ENCODE data around the gene CCDC159. TPM values are rescaled to one million over a fixed set of nuclear protein-coding genes. Genes with fewer than 3 reads are reported as not detected.
"Not testable (repeated sequence)": the region's sequence is repeated elsewhere in the genome, so short reads cannot be mapped to it uniquely, and the experiment has no call there.

CCDC159 gene
- total and polyA plus RNA-seq, 2 donors (not counting 1 experiment from before 2014, with no cell fraction given), result 57.5 to 128 TPM

GRCh38 chr19:11347546-11348039 lies 1.3 kb downstream of the CCDC159 start:
- TF ChIP-seq CTCF (IDR thresholded peaks at IDR 0.05) (no peak), EZH2 (IDR thresholded peaks at IDR 0.05; ENCODE audit: borderline replicate concordance, insufficient read depth, low read depth, low read length, poor library complexity, severe bottlenecking) (no peak)
- peaks cover 28% of the 10 kb centered on the region for H3K4me1 Mint-ChIP-seq
- peaks cover 4% of the 10 kb centered on the region for H3K79me2 ChIP-seq (ENCODE audit: control insufficient read depth, insufficient read depth, low read length)
- no peaks in the 10 kb centered on the region for H3K27me3 ChIP-seq (replicated peaks in 1 of 4; ENCODE audit: control extremely low read depth in 1 of 4, control insufficient read depth in 3 of 4, insufficient read depth in 4 of 4, low read length in 3 of 4)
- 77% methylated on average over 6 of the region's 7 CpGs for WGBS (ENCODE audit: insufficient coverage)
- no peak overlapping the region for H3K4me3 ChIP-seq (ENCODE audit: control extremely low read depth in 1 of 5, extremely low read depth in 1 of 5, insufficient read depth in 1 of 5, low read depth in 2 of 5, low read length in 4 of 5)
- peaks cover 0 to 13% (median 3%) of the 10 kb centered on the region in 3 donors for H3K9me3 ChIP-seq (ENCODE audit: control extremely low read depth in 1 of 3, control insufficient read depth in 2 of 3, insufficient read depth in 1 of 3, low read length in 2 of 3)
- no peaks in the 10 kb centered on the region for H3K36me3 ChIP-seq (replicated peaks in 1 of 2; ENCODE audit: control extremely low read depth in 1 of 2, control insufficient read depth in 1 of 2, extremely low read depth in 1 of 2, insufficient read depth in 2 of 2, low read length in 1 of 2)
- no peak overlapping the region for H3K9ac ChIP-seq (ENCODE audit: low read length)
- no peak for ATAC-seq (ENCODE audit: low read depth)
- H3K27ac ChIP-seq (ENCODE audit: low read length in 2 of 2), result no peak overlapping the region
- H3K9me3 Mint-ChIP-seq (ENCODE audit: insufficient read depth), result peaks cover 4% of the 10 kb centered on the region
- POLR2A ChIA-PET, result interaction anchor here (3.0 kb wide), 1 partner anchor 27 kb away, joined by 23 read pairs; the partner anchor contains the start of gene SWSAP1
- peak overlapping the region; percentile 99 for H3K4me3 Mint-ChIP-seq
- peaks cover 11 to 20% of the 10 kb centered on the region in 2 donors for H3K4me1 ChIP-seq (ENCODE audit: control insufficient read depth in 2 of 2, insufficient read depth in 2 of 2, low read length in 2 of 2)
- peak overlapping the region; percentile 63 for H3K27ac Mint-ChIP-seq
- intact Hi-C loops (cut with micrococcal nuclease), result no loop called here
- H3K4me2 ChIP-seq (replicated peaks; ENCODE audit: low read depth, low read length, poor library complexity, severe bottlenecking), result no peak overlapping the region
- no peak overlapping the region for H2AFZ ChIP-seq (ENCODE audit: insufficient read depth, low read depth, low read length, poor library complexity, severe bottlenecking)
- CTCF ChIA-PET, result interaction anchor here (0.6 to 1.6 kb wide), 2 partner anchors 34 to 64 kb away, joined by 3 to 6 read pairs; no protein-coding TSS in a partner anchor
- H4K20me1 ChIP-seq (ENCODE audit: control insufficient read depth, insufficient read depth, low read length, poor library complexity, severe bottlenecking), result no peaks in the 10 kb centered on the region
- no peak for DNase-seq
- H3K27me3 Mint-ChIP-seq, result no peaks in the 10 kb centered on the region

GRCh38 chr19:11349171-11349570 lies 2.9 kb downstream of the CCDC159 start:
- H3K4me1 ChIP-seq (ENCODE audit: control insufficient read depth in 2 of 2, insufficient read depth in 2 of 2, low read length in 2 of 2), result peaks cover 11 to 20% of the 10 kb centered on the region in 2 donors
- no peak overlapping the region for H3K4me3 Mint-ChIP-seq
- H3K4me3 ChIP-seq (ENCODE audit: control extremely low read depth in 1 of 5, extremely low read depth in 1 of 5, insufficient read depth in 1 of 5, low read depth in 2 of 5, low read length in 4 of 5), result no peak overlapping the region
- POLR2A ChIA-PET, result no interaction called here
- H3K27ac Mint-ChIP-seq, result no peak overlapping the region
- H3K36me3 ChIP-seq (replicated peaks in 1 of 2; ENCODE audit: control extremely low read depth in 1 of 2, control insufficient read depth in 1 of 2, extremely low read depth in 1 of 2, insufficient read depth in 2 of 2, low read length in 1 of 2), result no peaks in the 10 kb centered on the region
- H3K79me2 ChIP-seq (ENCODE audit: control insufficient read depth, insufficient read depth, low read length), result peaks cover 4% of the 10 kb centered on the region
- ATAC-seq (ENCODE audit: low read depth) (no peak), DNase-seq (no peak)
- H4K20me1 ChIP-seq (ENCODE audit: control insufficient read depth, insufficient read depth, low read length, poor library complexity, severe bottlenecking), result no peaks in the 10 kb centered on the region
- intact Hi-C loops (cut with micrococcal nuclease), result no loop called here
- WGBS (ENCODE audit: insufficient coverage), result 97% methylated on average over 4 of the region's 4 CpGs
- H3K9me3 ChIP-seq (ENCODE audit: control extremely low read depth in 1 of 3, control insufficient read depth in 2 of 3, insufficient read depth in 1 of 3, low read length in 2 of 3), result peaks cover 0 to 13% (median 3%) of the 10 kb centered on the region in 3 donors
- H3K27me3 ChIP-seq (replicated peaks in 1 of 4; ENCODE audit: control extremely low read depth in 1 of 4, control insufficient read depth in 3 of 4, insufficient read depth in 4 of 4, low read length in 3 of 4), result no peaks in the 10 kb centered on the region
- H3K9ac ChIP-seq (ENCODE audit: low read length), result no peak overlapping the region
- CTCF ChIA-PET, result no interaction called here
- no peak overlapping the region for H2AFZ ChIP-seq (ENCODE audit: insufficient read depth, low read depth, low read length, poor library complexity, severe bottlenecking)
- no peaks in the 10 kb centered on the region for H3K27me3 Mint-ChIP-seq
- H3K27ac ChIP-seq (ENCODE audit: low read length in 2 of 2), result no peak overlapping the region
- peaks cover 4% of the 10 kb centered on the region for H3K9me3 Mint-ChIP-seq (ENCODE audit: insufficient read depth)
- peaks cover 27% of the 10 kb centered on the region for H3K4me1 Mint-ChIP-seq
- no peak overlapping the region for H3K4me2 ChIP-seq (replicated peaks; ENCODE audit: low read depth, low read length, poor library complexity, severe bottlenecking)
- TF ChIP-seq CTCF (IDR thresholded peaks at IDR 0.05) (no peak), EZH2 (IDR thresholded peaks at IDR 0.05; ENCODE audit: borderline replicate concordance, insufficient read depth, low read depth, low read length, poor library complexity, severe bottlenecking) (no peak)

- H3K9ac ChIP-seq (ENCODE audit: low read length); H3K36me3 ChIP-seq (replicated peaks in 1 of 2; ENCODE audit: control extremely low read depth in 1 of 2, control insufficient read depth in 1 of 2, extremely low read depth in 1 of 2, insufficient read depth in 2 of 2, low read length in 1 of 2); H3K4me1 ChIP-seq (ENCODE audit: control insufficient read depth in 2 of 2, insufficient read depth in 2 of 2, low read length in 2 of 2); DNase-seq; H3K9me3 Mint-ChIP-seq (ENCODE audit: insufficient read depth); intact Hi-C loops (cut with micrococcal nuclease); H3K4me2 ChIP-seq (replicated peaks; ENCODE audit: low read depth, low read length, poor library complexity, severe bottlenecking); H3K4me3 ChIP-seq (ENCODE audit: control extremely low read depth in 1 of 5, extremely low read depth in 1 of 5, insufficient read depth in 1 of 5, low read depth in 2 of 5, low read length in 4 of 5); H3K27ac ChIP-seq (ENCODE audit: low read length in 2 of 2); H3K79me2 ChIP-seq (ENCODE audit: control insufficient read depth, insufficient read depth, low read length); H4K20me1 ChIP-seq (ENCODE audit: control insufficient read depth, insufficient read depth, low read length, poor library complexity, severe bottlenecking); ATAC-seq (ENCODE audit: low read depth); H2AFZ ChIP-seq (ENCODE audit: insufficient read depth, low read depth, low read length, poor library complexity, severe bottlenecking); CTCF ChIA-PET; POLR2A ChIA-PET: not testable (repeated sequence)
- peaks cover 15% of the 10 kb centered on the region for H3K4me1 Mint-ChIP-seq
- peak overlapping the region; percentile 39 for H3K4me3 Mint-ChIP-seq
- WGBS (ENCODE audit: insufficient coverage), result 100% methylated on average over 3 of the region's 4 CpGs
- peak overlapping the region; percentile 6 for H3K27ac Mint-ChIP-seq
- peaks cover 13% of the 10 kb centered on the region for H3K27me3 Mint-ChIP-seq
- Histone ChIP-seq H3K9me3 (ENCODE audit: control extremely low read depth in 1 of 3, control insufficient read depth in 2 of 3, insufficient read depth in 1 of 3, low read length in 2 of 3) (peaks cover 0 to 18% (median 2%) of the 10 kb centered on the region in 3 donors), H3K27me3 (replicated peaks in 1 of 4; ENCODE audit: control extremely low read depth in 1 of 4, control insufficient read depth in 3 of 4, insufficient read depth in 4 of 4, low read length in 3 of 4) (peaks cover 0 to 11% (median 4%) of the 10 kb centered on the region in 4 experiments)
Observed at GRCh38 chr19:11354102-11354501, 7.8 kb downstream of the CCDC159 start.

Data from B cell (primary cell).